CD14-positive monocyte (primary cell): ENCODE measurements around the gene NOD2. TPM values are rescaled to one million over a fixed set of nuclear protein-coding genes. Genes with fewer than 3 reads are reported as not detected.
A peak's percentile ranks its signal among the peaks of the same experiment; 100 is the strongest.

Experiments used
- DNase-seq, 3 donors: peaks; one replicate each; pipeline ENCODE4 v3.0.0-alpha.2; 2011 to 2022
- H2AFZ ChIP-seq: 2 replicates; pipeline ENCODE4 v1.6.0; 2012; ENCODE audit warnings: mild to moderate bottlenecking, low read depth, low read length, inconsistent platforms; ENCODE audit not compliant: insufficient read depth, poor library complexity, severe bottlenecking
- H3K27ac ChIP-seq, 2 donors: 1 replicate in 1 of 2; 2 replicates in 1 of 2; pipeline ENCODE4 v1.5.1; 2012 to 2013; ENCODE audit warnings: low read length in 2 of 2, control low read depth in 1 of 2, inconsistent platforms in 1 of 2, low read depth in 1 of 2, mild to moderate bottlenecking in 1 of 2
- H3K27me3 ChIP-seq, 2 donors: one replicate each; pipeline versions ENCODE4 v1.6.0 to v1.6.1; 2011 to 2013; ENCODE audit warnings: low read length in 2 of 2; ENCODE audit not compliant: control insufficient read depth in 2 of 2, insufficient read depth in 2 of 2
- H3K36me3 ChIP-seq, 2 donors: replicated peaks in 1 of 2; 1 replicate in 1 of 2; 2 replicates in 1 of 2; pipeline versions ENCODE4 v1.5.1 to v1.6.1; 2012 to 2013; ENCODE audit warnings: low read length in 2 of 2, control low read depth in 1 of 2, inconsistent platforms in 1 of 2, mild to moderate bottlenecking in 1 of 2; ENCODE audit not compliant: insufficient read depth in 2 of 2, control insufficient read depth in 1 of 2
- H3K4me1 ChIP-seq, 2 donors: 1 replicate in 1 of 2; 2 replicates in 1 of 2; pipeline versions ENCODE4 v1.5.1 to v1.6.1; 2012 to 2013; ENCODE audit warnings: low read length in 2 of 2, control low read depth in 1 of 2, inconsistent platforms in 1 of 2, mild to moderate bottlenecking in 1 of 2, moderate library complexity in 1 of 2; ENCODE audit not compliant: insufficient read depth in 2 of 2, control insufficient read depth in 1 of 2
- H3K4me2 ChIP-seq: replicated peaks from 2 replicates; pipeline ENCODE3; 2012; ENCODE audit warnings: low read length, moderate library complexity, mild to moderate bottlenecking; ENCODE audit not compliant: poor library complexity, severe bottlenecking; ENCODE audit errors: extremely low read depth
- H3K4me3 ChIP-seq, 3 experiments: fragments of 200-600 bp in 1 of 3; sonication (generic) in 1 of 3; replicated peaks in 1 of 3; 1 replicate in 2 of 3; 2 replicates in 1 of 3; pipeline ENCODE4 v1.5.1; 2011 to 2013; ENCODE audit warnings: low read length in 3 of 3, mild to moderate bottlenecking in 3 of 3, control low read depth in 2 of 3, low read depth in 2 of 3, inconsistent platforms in 1 of 3, moderate library complexity in 1 of 3
- H3K79me2 ChIP-seq: 2 replicates; pipeline ENCODE4 v1.6.0; 2012; ENCODE audit warnings: mild to moderate bottlenecking, control low read depth, inconsistent platforms, low read length, moderate library complexity; ENCODE audit not compliant: insufficient read depth
- H3K9ac ChIP-seq: 2 replicates; pipeline ENCODE4 v1.6.0; 2017; ENCODE audit warnings: low read length, mild to moderate bottlenecking; ENCODE audit not compliant: insufficient read depth, poor library complexity, severe bottlenecking
- H3K9me3 ChIP-seq, 2 donors: replicated peaks in 1 of 2; 1 replicate in 1 of 2; 2 replicates in 1 of 2; pipeline versions ENCODE4 v1.5.1 to v1.6.1; 2012 to 2013; ENCODE audit warnings: low read length in 2 of 2, control low read depth in 1 of 2; ENCODE audit not compliant: control insufficient read depth in 1 of 2, insufficient read depth in 1 of 2
- H4K20me1 ChIP-seq: 2 replicates; pipeline ENCODE4 v1.6.0; 2012; ENCODE audit warnings: mild to moderate bottlenecking, low read length, control low read depth, moderate library complexity; ENCODE audit not compliant: insufficient read depth
- H3K27ac Mint-ChIP-seq, 7 donors: one replicate each; pipeline ENCODE4 v1.8.0; 2020; ENCODE audit warnings: mild to moderate bottlenecking in 7 of 7, mixed read lengths in 7 of 7, moderate library complexity in 6 of 7, inconsistent platforms in 2 of 7
- H3K27me3 Mint-ChIP-seq, 3 donors: one replicate each; pipeline ENCODE4 v1.8.0; 2021 to 2022; ENCODE audit warnings: low read depth in 3 of 3, mild to moderate bottlenecking in 3 of 3, mixed read lengths in 3 of 3, moderate library complexity in 3 of 3, inconsistent platforms in 1 of 3
- H3K36me3 Mint-ChIP-seq, 2 donors: one replicate each; pipeline ENCODE4 v1.8.0; 2020; ENCODE audit warnings: mixed read lengths in 2 of 2, inconsistent platforms in 1 of 2, mild to moderate bottlenecking in 1 of 2
- H3K4me1 Mint-ChIP-seq: one replicate; pipeline ENCODE4 v1.8.0; 2020; ENCODE audit warnings: mild to moderate bottlenecking, mixed read lengths
- H3K4me3 Mint-ChIP-seq, 2 donors: one replicate each; pipeline ENCODE4 v1.8.0; 2020; ENCODE audit warnings: mild to moderate bottlenecking in 2 of 2, mixed read lengths in 2 of 2, moderate library complexity in 1 of 2
- H3K9me3 Mint-ChIP-seq, 7 donors: one replicate each; pipeline ENCODE4 v1.8.0; 2020 to 2022; ENCODE audit warnings: mixed read lengths in 7 of 7, mild to moderate bottlenecking in 6 of 7, moderate library complexity in 6 of 7, inconsistent platforms in 2 of 7
- WGBS: methylation state at CpG from one replicate; pipeline ENCODE4 v1.1.5; 2013; ENCODE audit warnings: missing lambda C conversion rate; ENCODE audit not compliant: insufficient coverage; 5-methylcytosine and 5-hydroxymethylcytosine counted together
- intact Hi-C, 2 donors: fragments of 100-400 bp; cut with micrococcal nuclease; formaldehyde crosslinking; loops; one replicate each; pipeline versions ENCODE4 v1.15.0 to v1.15.1; 2023
- polyA plus RNA-seq, 3 donors: library from polyadenylated mRNA; depleted of rRNA in 1 of 3; unstranded in 2 of 3; stranded (reverse) in 1 of 3; fragments of 300-500 nt in 2 of 3; fragments of >200 nt in 1 of 3; fragmentation: Illumina TruSeq in 2 of 3; gene quantifications; 1 replicate in 2 of 3; 2 replicates in 1 of 3; pipeline ENCODE4 v1.2.3, GENCODE V29; 2012 to 2021
- TF ChIP-seq, protein P1 (sequence below): fragments of 200-600 bp; IDR thresholded peaks from one replicate; pipeline ENCODE4 v1.8.0; 2022; ENCODE audit warnings: antibody characterized with exemption, mild to moderate bottlenecking

Gene NOD2
- polyA plus RNA-seq, 3 donors, result 18.5 to 83.3 (median 29.7) TPM

GRCh38 chr16:50702725-50703124 lies 9.3 kb downstream of the NOD2 start:
- intact Hi-C loops, result no loop called here
- 7% methylated on average over 2 of the region's 3 CpGs for WGBS
- TF ChIP-seq, protein P1, sequence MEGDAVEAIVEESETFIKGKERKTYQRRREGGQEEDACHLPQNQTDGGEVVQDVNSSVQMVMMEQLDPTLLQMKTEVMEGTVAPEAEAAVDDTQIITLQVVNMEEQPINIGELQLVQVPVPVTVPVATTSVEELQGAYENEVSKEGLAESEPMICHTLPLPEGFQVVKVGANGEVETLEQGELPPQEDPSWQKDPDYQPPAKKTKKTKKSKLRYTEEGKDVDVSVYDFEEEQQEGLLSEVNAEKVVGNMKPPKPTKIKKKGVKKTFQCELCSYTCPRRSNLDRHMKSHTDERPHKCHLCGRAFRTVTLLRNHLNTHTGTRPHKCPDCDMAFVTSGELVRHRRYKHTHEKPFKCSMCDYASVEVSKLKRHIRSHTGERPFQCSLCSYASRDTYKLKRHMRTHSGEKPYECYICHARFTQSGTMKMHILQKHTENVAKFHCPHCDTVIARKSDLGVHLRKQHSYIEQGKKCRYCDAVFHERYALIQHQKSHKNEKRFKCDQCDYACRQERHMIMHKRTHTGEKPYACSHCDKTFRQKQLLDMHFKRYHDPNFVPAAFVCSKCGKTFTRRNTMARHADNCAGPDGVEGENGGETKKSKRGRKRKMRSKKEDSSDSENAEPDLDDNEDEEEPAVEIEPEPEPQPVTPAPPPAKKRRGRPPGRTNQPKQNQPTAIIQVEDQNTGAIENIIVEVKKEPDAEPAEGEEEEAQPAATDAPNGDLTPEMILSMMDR, result no peak
- Mint-ChIP-seq H3K36me3 (peaks cover 86 to 98% of the 10 kb centered on the region in 2 donors), H3K27ac (peak overlapping the region in 3 of 7 donors; percentile 63 to 98 (median 67)), H3K9me3 (peaks cover 12 to 21% (median 17%) of the 10 kb centered on the region in 7 donors), H3K4me1 (peaks cover 70% of the 10 kb centered on the region), H3K27me3 (peaks cover 0 to 3% (median 0%) of the 10 kb centered on the region in 3 donors), H3K4me3 (no peak overlapping the region)
- Histone ChIP-seq H3K27me3 (no peaks in the 10 kb centered on the region), H3K9me3 (peaks cover 11 to 13% of the 10 kb centered on the region in 2 donors), H3K36me3 (peaks cover 52 to 90% of the 10 kb centered on the region in 2 donors), H3K9ac (no peak overlapping the region), H3K27ac (peak overlapping the region in 1 of 2 donors; percentile 100), H3K4me3 (no peak overlapping the region), H3K4me2 (no peak overlapping the region), H3K79me2 (peaks cover 100% of the 10 kb centered on the region), H3K4me1 (peaks cover 46 to 77% of the 10 kb centered on the region in 2 donors), H2AFZ (no peak overlapping the region), H4K20me1 (peaks cover 83% of the 10 kb centered on the region)
- DNase-seq, result peak in 2 of 3 donors; percentile 44 to 61

GRCh38 chr16:50704245-50704644 lies 10.8 kb downstream of the NOD2 start:
- H4K20me1 ChIP-seq, result peaks cover 74% of the 10 kb centered on the region
- H3K4me2 ChIP-seq, result no peak overlapping the region
- Mint-ChIP-seq H3K4me3 (no peak overlapping the region), H3K36me3 (peaks cover 86 to 99% of the 10 kb centered on the region in 2 donors), H3K27me3 (peaks cover 0 to 3% (median 0%) of the 10 kb centered on the region in 3 donors), H3K27ac (peak overlapping the region in 2 of 7 donors; percentile 44 to 48), H3K9me3 (peaks cover 12 to 21% (median 17%) of the 10 kb centered on the region in 7 donors), H3K4me1 (peaks cover 70% of the 10 kb centered on the region)
- TF ChIP-seq, protein P1, result no peak
- H3K27ac ChIP-seq, result no peak overlapping the region
- peaks cover 11 to 13% of the 10 kb centered on the region in 2 donors for H3K9me3 ChIP-seq
- H3K9ac ChIP-seq, result no peak overlapping the region
- peaks cover 64 to 95% of the 10 kb centered on the region in 2 donors for H3K36me3 ChIP-seq
- no peak overlapping the region for H3K4me3 ChIP-seq
- WGBS, result no CpG with 5 or more reads among the region's 1 CpG
- peaks cover 97% of the 10 kb centered on the region for H3K79me2 ChIP-seq
- intact Hi-C loops, result no loop called here
- no peak overlapping the region for H2AFZ ChIP-seq
- DNase-seq, result no peak
- H3K27me3 ChIP-seq, result no peaks in the 10 kb centered on the region
- peaks cover 46 to 77% of the 10 kb centered on the region in 2 donors for H3K4me1 ChIP-seq
